Esophagus squamous epithelium (tissue), 4 donors: ENCODE results near the gene HOTAIR.

ENCODE experiments used
- CTCF ChIP-seq, 6 experiments: fragments of 450-650 bp in 4 of 6; fragments of 200-600 bp in 2 of 6; sonication (generic) in 2 of 6; IDR thresholded peaks; one replicate each; pipeline ENCODE4 v1.5.1; 2016 to 2019; ENCODE audit warnings: antibody characterized with exemption in 6 of 6, mild to moderate bottlenecking in 4 of 6, moderate library complexity in 4 of 6
- POLR2A ChIP-seq, 4 donors: fragments of 450-650 bp; IDR thresholded peaks; one replicate each; pipeline ENCODE4 v1.6.1; 2017; ENCODE audit warnings: antibody characterized with exemption in 4 of 4, mild to moderate bottlenecking in 4 of 4, moderate library complexity in 3 of 4

DNA sequence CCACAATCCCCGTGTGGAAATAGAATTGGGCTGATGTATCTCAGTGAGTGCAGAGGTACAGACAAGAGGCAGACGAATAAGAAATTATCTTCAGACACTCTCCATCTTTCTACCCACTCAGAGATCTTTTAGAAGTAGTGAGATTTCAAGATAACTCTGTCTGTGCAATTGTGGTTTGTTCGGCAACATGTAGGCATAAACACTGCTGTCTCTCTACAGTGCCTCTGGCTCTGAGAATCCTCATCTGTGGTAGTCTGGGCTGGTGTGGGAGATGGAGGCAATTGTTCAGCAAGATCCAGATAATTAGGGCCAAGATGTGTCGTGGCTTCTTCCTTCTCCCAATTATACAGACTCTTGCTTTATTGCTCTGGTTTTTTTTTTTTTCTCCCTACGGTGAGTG is 33.0 kb downstream of the HOTAIR start:
- TF ChIP-seq CTCF (IDR thresholded peaks at IDR 0.05): no peak
- TF ChIP-seq POLR2A (IDR thresholded peaks at IDR 0.05): no peak
